ENCODE results near the gene ADGRL3.
A peak's percentile ranks its signal among the peaks of the same experiment; 100 is the strongest.

- TF ChIP-seq CTCF (conservative IDR thresholded peaks at IDR 0.05) (peak; percentile 52), ZFX (IDR thresholded peaks at IDR 0.05) (no peak)
Measured at GRCh38 chr4:61517144-61517543, 317.0 kb downstream of the ADGRL3 start.
